Endodermal cell (in vitro differentiated cells): Measurements from ENCODE around the gene TRIO. TPM values are rescaled to one million over a fixed set of nuclear protein-coding genes. Genes with fewer than 3 reads are reported as not detected.

Source experiments
- DNase-seq: peaks from one replicate; pipeline ENCODE4 v3.0.0-alpha.2; 2017
- H3K27ac ChIP-seq: 2 replicates; pipeline ENCODE4 v1.5.1; 2013; ENCODE audit warnings: mild to moderate bottlenecking, low read depth, low read length, moderate library complexity
- H3K27me3 ChIP-seq: 2 replicates; pipeline ENCODE4 v1.6.1; 2013; ENCODE audit warnings: mild to moderate bottlenecking, low read length, moderate library complexity; ENCODE audit not compliant: insufficient read depth, control insufficient read depth, poor library complexity, severe bottlenecking
- H3K36me3 ChIP-seq: 2 replicates; pipeline ENCODE4 v1.7.0; 2013; ENCODE audit warnings: mild to moderate bottlenecking, low read length, moderate library complexity; ENCODE audit not compliant: control insufficient read depth, insufficient read depth
- H3K4me1 ChIP-seq: one replicate; pipeline ENCODE4 v1.7.0; 2013; ENCODE audit warnings: low read length; ENCODE audit not compliant: control insufficient read depth, insufficient read depth
- H3K4me3 ChIP-seq: 2 replicates; pipeline ENCODE4 v1.5.1; 2013; ENCODE audit warnings: mild to moderate bottlenecking, low read length, moderate library complexity
- H3K9ac ChIP-seq: 2 replicates; pipeline ENCODE4 v1.6.1; 2013; ENCODE audit warnings: mild to moderate bottlenecking, low read length, moderate library complexity; ENCODE audit not compliant: poor library complexity, severe bottlenecking; ENCODE audit errors: extremely low read depth
- H3K9me3 ChIP-seq: 2 replicates; pipeline ENCODE4 v1.6.1; 2013; ENCODE audit warnings: mild to moderate bottlenecking, low read length, moderate library complexity; ENCODE audit not compliant: control insufficient read depth
- H3K27ac Mint-ChIP-seq: 2 replicates; pipeline ENCODE4 v1.8.0; 2020; ENCODE audit warnings: mixed read lengths
- H3K27me3 Mint-ChIP-seq: 2 replicates; pipeline ENCODE4 v1.8.0; 2021; ENCODE audit warnings: mild to moderate bottlenecking, mixed read lengths; ENCODE audit not compliant: insufficient read depth
- H3K36me3 Mint-ChIP-seq: 2 replicates; pipeline ENCODE4 v1.8.0; 2020; ENCODE audit warnings: low read depth, mixed read lengths
- H3K4me1 Mint-ChIP-seq: 2 replicates; pipeline ENCODE4 v1.8.0; 2020; ENCODE audit warnings: mixed read lengths
- H3K4me3 Mint-ChIP-seq: 2 replicates; pipeline ENCODE4 v1.8.0; 2020; ENCODE audit warnings: mild to moderate bottlenecking, moderate library complexity, mixed read lengths
- H3K9me3 Mint-ChIP-seq: 2 replicates; pipeline ENCODE4 v1.8.0; 2020; ENCODE audit warnings: mild to moderate bottlenecking, mixed read lengths
- WGBS, 2 experiments: methylation state at CpG; one replicate each; pipeline versions ENCODE4 v1.1.5 to v1.1.7; 2013; ENCODE audit warnings: missing lambda C conversion rate in 2 of 2, mixed read lengths in 1 of 2; ENCODE audit not compliant: insufficient coverage in 1 of 2, insufficient read length in 1 of 2; 5-methylcytosine and 5-hydroxymethylcytosine counted together
- total RNA-seq, 2 donors: library from RNA; stranded (reverse); fragmentation: NEBNext Ultra II Directional in 1 of 2; extraction: Animal tissue kit (Norgen Biotek cat#: 25700) in 1 of 2; gene quantifications; 2 replicates in 1 of 2; 3 replicates in 1 of 2; pipeline ENCODE4 v1.2.1, GENCODE V29; 2021
- TF ChIP-seq, protein P1 (sequence below): fragments of 200-600 bp; sonication (generic); conservative IDR thresholded peaks from 2 replicates; pipeline ENCODE4 v1.5.0; 2021; ENCODE audit warnings: antibody characterized with exemption, mild to moderate bottlenecking

The TRIO gene
- total RNA-seq, 2 donors from 2014 or later: 88.3 to 109 TPM

DNA sequence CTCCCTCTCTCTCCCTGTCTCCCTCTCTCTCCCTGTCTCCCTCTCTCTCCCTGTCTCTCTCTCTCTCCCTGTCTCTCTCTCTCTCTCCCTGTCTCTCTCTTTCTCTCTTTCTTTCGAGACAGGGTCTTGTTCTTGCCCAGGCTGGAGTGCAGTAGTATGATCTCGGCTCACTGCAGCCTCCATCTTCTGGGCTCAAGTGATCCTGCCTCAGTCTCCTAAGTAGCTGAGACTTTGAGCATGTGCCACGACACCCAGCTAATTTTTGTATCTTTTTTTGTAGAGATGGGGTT is 14.3 kb downstream of the TRIO start:
- no peak overlapping the region for H3K9ac ChIP-seq
- 90 to 100% methylated on average over 3 of the region's 3 CpGs for WGBS, 2 experiments
- H3K27ac Mint-ChIP-seq: no peak overlapping the region

DNA sequence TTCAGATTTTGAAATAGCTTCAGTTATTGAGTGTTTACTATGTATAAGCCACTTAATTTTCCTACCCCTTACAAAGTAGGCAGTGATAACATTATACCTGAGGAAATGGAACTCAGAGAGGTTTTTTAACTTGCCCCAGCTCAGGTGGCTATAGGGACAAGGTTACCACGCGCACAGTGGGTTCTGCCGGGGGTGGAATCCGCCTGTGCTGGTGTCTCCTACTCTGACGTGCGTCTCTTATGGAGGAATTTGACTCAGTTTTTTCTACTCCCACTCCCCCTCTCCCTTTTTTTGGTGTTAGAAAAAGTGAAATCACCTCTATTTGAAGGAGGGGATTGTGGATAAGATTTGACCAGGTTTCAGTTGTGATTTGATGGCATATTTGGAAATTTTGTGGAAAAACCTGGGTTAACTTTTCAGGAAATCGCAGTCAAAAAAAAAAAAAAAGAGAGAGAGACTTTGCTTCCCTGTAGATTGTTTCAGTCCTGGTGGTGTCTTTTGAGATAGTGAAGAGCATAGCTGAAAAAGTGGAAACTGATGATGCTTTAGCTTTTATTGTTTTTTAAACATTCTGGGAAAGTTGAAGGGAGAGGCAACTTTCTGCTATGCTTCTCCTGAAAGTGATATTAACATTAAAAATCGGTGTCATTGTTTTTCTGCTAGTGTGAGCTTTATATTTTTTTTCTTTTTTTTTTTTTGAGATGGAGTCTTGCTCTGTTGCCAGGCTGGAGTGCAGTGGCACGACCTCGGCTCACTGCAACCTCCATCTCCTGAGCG is 15.9 kb downstream of the TRIO start:
- Histone ChIP-seq H3K9ac (no peak overlapping the region), H3K4me3 (no peak overlapping the region), H3K27ac (no peak overlapping the region), H3K36me3 (no peaks in the 10 kb centered on the region), H3K27me3 (no peaks in the 10 kb centered on the region), H3K4me1 (peaks cover 6% of the 10 kb centered on the region), H3K9me3 (peaks cover 12% of the 10 kb centered on the region)
- TF ChIP-seq, protein P1, sequence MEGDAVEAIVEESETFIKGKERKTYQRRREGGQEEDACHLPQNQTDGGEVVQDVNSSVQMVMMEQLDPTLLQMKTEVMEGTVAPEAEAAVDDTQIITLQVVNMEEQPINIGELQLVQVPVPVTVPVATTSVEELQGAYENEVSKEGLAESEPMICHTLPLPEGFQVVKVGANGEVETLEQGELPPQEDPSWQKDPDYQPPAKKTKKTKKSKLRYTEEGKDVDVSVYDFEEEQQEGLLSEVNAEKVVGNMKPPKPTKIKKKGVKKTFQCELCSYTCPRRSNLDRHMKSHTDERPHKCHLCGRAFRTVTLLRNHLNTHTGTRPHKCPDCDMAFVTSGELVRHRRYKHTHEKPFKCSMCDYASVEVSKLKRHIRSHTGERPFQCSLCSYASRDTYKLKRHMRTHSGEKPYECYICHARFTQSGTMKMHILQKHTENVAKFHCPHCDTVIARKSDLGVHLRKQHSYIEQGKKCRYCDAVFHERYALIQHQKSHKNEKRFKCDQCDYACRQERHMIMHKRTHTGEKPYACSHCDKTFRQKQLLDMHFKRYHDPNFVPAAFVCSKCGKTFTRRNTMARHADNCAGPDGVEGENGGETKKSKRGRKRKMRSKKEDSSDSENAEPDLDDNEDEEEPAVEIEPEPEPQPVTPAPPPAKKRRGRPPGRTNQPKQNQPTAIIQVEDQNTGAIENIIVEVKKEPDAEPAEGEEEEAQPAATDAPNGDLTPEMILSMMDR: no peak
- H3K9me3 Mint-ChIP-seq: peaks cover 10% of the 10 kb centered on the region
- WGBS, 2 experiments: 93 to 96% methylated on average over 4 to 11 of the region's 11 CpGs
- no peaks in the 10 kb centered on the region for H3K27me3 Mint-ChIP-seq
- no peak overlapping the region for H3K4me3 Mint-ChIP-seq
- no peak overlapping the region for H3K27ac Mint-ChIP-seq
- H3K36me3 Mint-ChIP-seq: peaks cover 8% of the 10 kb centered on the region
- DNase-seq: no peak
- peaks cover 10% of the 10 kb centered on the region for H3K4me1 Mint-ChIP-seq

More for the DNA sequence above, 14.3 kb downstream of the TRIO start:
- no peaks in the 10 kb centered on the region for H3K27me3 ChIP-seq
- no peaks in the 10 kb centered on the region for H3K36me3 ChIP-seq
- H3K4me3 ChIP-seq: no peak overlapping the region
- H3K27ac ChIP-seq: no peak overlapping the region
- Mint-ChIP-seq H3K9me3 (no peaks in the 10 kb centered on the region), H3K4me3 (no peak overlapping the region), H3K27me3 (no peaks in the 10 kb centered on the region), H3K36me3 (no peaks in the 10 kb centered on the region), H3K4me1 (peaks cover 22% of the 10 kb centered on the region)
- no peaks in the 10 kb centered on the region for H3K9me3 ChIP-seq
- DNase-seq: no peak
- peaks cover 14% of the 10 kb centered on the region for H3K4me1 ChIP-seq
- TF ChIP-seq, protein P1: no peak

DNA sequence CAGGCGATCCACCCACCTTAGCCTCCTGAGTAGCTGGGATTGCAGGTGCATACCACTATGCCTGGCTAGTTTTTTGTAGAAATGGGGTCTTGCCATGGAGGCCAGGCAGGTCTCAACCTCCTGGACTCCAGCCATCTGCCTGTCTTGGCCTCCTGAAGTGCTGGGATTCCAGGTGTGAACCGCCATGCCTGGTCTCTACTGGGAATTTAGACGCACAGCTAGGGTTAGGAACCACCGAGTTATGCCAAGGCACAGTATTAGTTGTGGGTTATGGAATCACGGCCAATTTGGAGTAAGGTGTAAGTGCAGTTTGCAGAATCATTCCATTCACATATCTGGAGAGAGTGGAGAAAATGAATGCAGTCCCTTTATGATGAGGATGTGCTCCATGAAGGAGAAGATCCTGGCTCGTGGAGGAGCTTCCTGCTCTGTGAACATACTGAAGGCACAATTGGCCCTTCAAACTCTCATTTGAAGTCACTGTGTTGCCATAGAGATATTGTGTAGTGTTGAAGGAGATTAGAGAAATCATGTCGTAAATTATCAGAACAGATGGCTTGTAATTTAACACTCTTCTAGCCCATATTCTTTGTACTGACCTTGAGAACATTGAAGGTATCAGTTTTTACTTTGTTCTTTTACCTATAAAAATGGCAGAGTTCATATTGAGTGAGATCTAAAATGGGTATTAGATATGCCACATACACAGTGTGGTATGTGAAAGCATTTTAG is 18.8 kb downstream of the TRIO start:
- Histone ChIP-seq H3K4me3 (no peak overlapping the region), H3K4me1 (no peaks in the 10 kb centered on the region), H3K9me3 (peaks cover 18% of the 10 kb centered on the region), H3K27ac (no peak overlapping the region), H3K27me3 (no peaks in the 10 kb centered on the region), H3K9ac (no peak overlapping the region), H3K36me3 (no peaks in the 10 kb centered on the region)
- no peaks in the 10 kb centered on the region for H3K27me3 Mint-ChIP-seq
- peaks cover 12% of the 10 kb centered on the region for H3K36me3 Mint-ChIP-seq
- H3K4me3 Mint-ChIP-seq: no peak overlapping the region
- 94% methylated on average over 5 to 7 of the region's 7 CpGs for WGBS, 2 experiments
- no peak for DNase-seq
- TF ChIP-seq, protein P1: no peak
- peaks cover 19% of the 10 kb centered on the region for H3K4me1 Mint-ChIP-seq
- H3K9me3 Mint-ChIP-seq: peaks cover 16% of the 10 kb centered on the region
- H3K27ac Mint-ChIP-seq: no peak overlapping the region
